Stimulated activated CD8-positive, alpha-beta memory T cell treated with anti-CD3 and anti-CD28 coated beads, Interleukin-7, amount 100 ng/mL, for 48 hours (primary cell): ENCODE measurements around the gene PTPRT.

Experiments
- DNase-seq, 2 donors: peaks; one replicate each; pipeline ENCODE4 v3.0.0-alpha.2; 2020; ENCODE audit warnings: low read depth in 1 of 2; ENCODE audit errors: extremely low read depth in 1 of 2

Gene PTPRT

GRCh38 chr20:42493001-42493400, 696.7 kb downstream of the PTPRT start:
- no peak for DNase-seq

GRCh38 chr20:42492290-42492689, 697.4 kb downstream of the PTPRT start:
- DNase-seq = no peak

DNA sequence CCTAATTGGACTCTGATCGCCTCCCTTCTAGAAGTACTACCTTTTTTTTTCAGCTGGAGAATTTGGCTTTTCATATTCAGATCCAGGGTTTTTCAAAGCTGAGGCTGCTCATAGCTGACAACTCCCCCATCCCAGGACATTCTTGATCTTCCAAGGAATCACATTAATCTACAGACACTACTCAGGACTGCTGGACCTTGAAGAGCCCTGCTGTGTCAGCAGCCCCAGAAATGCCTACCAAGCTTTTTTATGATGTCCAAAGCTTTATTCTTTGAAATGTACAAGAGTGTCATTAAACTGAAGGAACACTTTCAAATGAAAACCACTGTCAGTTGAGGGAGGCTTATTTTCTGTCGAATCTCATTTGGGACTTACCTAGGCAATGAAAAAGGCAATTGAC, 704.1 kb downstream of the PTPRT start:
- no peak for DNase-seq

DNA sequence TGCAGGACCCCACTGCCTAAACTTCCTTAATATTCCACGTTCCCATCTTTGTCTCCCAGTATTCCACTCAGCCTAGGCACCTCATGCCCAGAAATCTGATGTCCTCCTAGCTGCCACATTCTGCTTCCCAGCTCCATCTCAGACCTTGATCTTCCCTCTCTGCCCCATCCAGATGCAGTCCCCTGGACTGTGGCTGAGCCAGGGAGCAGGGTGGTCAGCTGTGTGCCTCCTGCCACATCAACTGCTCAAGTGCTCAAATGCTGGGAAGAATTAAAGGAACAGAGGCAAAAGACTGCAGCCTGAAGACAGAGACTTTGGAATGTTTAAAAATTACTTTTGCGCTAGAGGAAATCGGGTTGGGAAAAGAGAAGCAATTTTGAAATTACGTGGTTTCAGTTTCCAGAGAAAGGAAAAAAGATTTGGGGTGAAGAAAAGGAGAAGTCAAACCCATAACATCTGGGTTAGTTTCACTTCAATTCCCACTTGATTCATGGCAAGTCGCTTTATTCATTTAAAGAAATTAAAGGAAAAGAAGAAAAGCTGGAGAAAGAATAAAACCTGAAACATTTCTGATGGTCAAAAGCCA, 704.8 kb downstream of the PTPRT start:
- DNase-seq = no peak

- DNase-seq = no peak
Observed at GRCh38 chr20:42484335-42484734, 705.4 kb downstream of the PTPRT start.

- DNase-seq = peak in 1 of 2 donors; percentile 2
Observed at GRCh38 chr20:42483730-42484303, 705.9 kb downstream of the PTPRT start.

DNA sequence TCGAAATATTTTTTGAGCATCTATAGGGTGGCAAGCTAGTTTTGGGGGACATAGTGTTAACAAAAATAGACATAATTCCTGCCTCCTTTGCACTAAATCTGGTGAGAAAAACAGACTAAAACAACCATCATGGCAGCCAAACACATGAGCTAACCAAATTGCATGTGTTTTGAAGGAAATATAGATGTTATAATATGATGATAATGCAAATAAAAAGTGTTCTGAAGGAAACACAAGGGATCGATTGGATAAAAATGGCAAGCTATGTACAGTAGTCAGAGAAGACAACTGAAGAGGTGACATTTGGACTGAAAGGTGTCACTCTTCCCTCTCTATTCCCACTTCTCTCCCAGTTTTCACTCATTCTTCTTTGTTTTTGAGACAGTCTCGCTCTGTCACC, 706.9 kb downstream of the PTPRT start:
- DNase-seq = no peak

- DNase-seq = no peak
Observed at GRCh38 chr20:42475773-42476172, 713.9 kb downstream of the PTPRT start.

- DNase-seq = no peak
Observed at GRCh38 chr20:42474646-42475045, 715.1 kb downstream of the PTPRT start.

- DNase-seq = no peak
Observed at GRCh38 chr20:42472198-42472597, 717.5 kb downstream of the PTPRT start.

GRCh38 chr20:42461965-42462593, 727.6 kb downstream of the PTPRT start:
- DNase-seq = no peak

GRCh38 chr20:42461291-42461690, 728.4 kb downstream of the PTPRT start:
- DNase-seq = no peak

GRCh38 chr20:42447270-42447669, 742.4 kb downstream of the PTPRT start:
- no peak for DNase-seq

GRCh38 chr20:42444799-42445198, 744.9 kb downstream of the PTPRT start:
- DNase-seq = no peak

GRCh38 chr20:42443200-42443599, 746.5 kb downstream of the PTPRT start:
- no peak for DNase-seq

DNA sequence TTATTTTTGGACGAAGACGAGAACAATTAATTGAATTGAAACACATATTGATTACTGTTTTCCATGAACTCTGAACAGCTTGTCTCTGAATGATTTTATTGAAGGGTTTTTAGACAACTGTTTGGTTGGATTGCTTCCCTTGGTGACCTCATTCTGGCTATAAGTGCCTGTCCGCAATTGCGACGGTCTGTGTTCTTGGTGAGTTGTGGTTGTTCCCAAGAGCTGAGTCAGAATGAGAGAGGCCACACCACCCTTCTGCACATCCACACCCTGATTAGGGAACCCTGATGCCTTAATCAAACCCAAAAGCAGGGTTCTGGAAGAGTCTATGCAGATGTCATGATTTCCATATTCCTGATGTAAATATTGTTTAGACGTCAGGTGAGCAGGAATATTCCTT, 747.0 kb downstream of the PTPRT start:
- no peak for DNase-seq

- DNase-seq = no peak
Observed at GRCh38 chr20:42441864-42442331, 747.8 kb downstream of the PTPRT start.

DNA sequence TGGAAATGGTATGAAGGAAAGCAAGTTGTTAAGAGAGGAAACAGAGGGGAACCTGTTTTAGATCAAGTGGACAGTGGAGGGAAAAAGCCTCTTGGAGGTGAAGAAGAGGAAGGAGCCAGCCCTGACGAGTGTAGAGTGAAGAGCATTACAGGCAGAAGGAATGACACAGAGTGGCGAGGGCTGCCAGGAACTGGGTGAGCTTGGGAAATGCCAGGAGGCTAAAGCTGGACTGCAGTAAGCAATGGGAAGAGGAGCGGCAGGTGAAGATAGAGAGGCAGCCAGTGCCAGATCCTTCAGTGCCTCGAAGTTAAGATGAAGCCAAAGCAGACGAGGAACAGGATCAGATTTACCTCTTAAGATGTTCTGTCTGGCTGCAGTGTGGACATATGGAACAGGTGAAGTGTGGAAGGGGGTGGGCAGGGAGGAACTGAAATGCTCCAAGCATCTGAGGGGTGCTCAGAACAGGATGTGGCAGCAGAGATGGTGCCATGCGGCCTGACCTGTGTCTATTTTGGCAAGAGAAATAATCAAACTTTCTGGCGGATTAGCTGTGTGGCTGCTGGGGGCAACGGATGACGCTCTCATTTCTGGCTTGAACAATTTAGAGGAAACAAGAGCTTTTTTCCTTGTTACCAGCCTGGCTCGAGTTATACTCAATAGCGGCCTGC, 748.4 kb downstream of the PTPRT start:
- no peak for DNase-seq

DNA sequence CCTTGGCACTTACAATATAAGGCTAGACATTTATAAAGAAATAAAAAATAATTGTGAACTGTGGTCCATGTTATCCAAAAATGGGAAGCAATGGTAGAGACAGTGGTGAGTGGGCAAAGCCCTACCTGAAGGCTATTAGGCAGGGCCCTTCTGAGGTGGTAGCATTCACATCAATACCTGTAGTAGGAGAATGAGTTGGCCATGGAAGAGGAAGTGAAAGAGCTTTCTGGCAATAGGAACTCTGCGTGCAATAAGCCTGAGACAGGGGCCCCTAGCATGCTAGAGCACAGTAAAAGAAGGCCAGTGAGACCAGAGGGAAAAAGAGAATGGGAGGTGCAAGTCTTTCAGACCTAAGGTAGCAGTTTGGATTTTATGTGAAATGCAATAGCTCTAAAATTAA, 754.5 kb downstream of the PTPRT start:
- DNase-seq = no peak

GRCh38 chr20:42432496-42433334, 757.0 kb downstream of the PTPRT start:
- DNase-seq = no peak

DNA sequence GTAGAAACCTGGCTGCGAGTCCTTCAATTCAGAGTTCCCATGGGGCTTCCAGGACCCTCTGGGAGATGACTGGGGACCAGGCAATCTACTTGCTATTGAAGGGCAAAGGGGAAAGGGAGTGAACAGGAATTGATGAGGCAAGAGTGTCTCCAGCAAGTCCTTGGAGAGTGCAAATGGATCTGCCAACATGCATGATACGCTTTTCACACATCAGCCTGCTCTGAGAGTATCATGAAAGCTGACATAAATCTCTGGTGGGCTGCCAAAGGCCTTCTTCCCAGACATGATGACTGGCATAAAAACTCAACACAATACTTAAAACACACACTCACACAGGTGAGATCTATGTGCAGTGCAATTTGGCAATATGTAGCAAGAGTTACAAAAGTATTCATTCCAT, 759.1 kb downstream of the PTPRT start:
- no peak for DNase-seq
